Measurements from ENCODE around the gene BPIFB3. TPM values are rescaled to one million over a fixed set of nuclear protein-coding genes. Genes with fewer than 3 reads are reported as not detected.

Gene BPIFB3
- total RNA-seq, 1 donor from 2014 or later: not detected

- H3K4me1 Mint-ChIP-seq (ENCODE audit: unreplicated experiment): no peaks in the 10 kb centered on the region
- H3K27me3 Mint-ChIP-seq (ENCODE audit: unreplicated experiment): peaks cover 7% of the 10 kb centered on the region
- DNase-seq (ENCODE audit: low spot score): no peak
- no peaks in the 10 kb centered on the region for H3K9me3 Mint-ChIP-seq (ENCODE audit: unreplicated experiment)
- TF ChIP-seq, protein P1, sequence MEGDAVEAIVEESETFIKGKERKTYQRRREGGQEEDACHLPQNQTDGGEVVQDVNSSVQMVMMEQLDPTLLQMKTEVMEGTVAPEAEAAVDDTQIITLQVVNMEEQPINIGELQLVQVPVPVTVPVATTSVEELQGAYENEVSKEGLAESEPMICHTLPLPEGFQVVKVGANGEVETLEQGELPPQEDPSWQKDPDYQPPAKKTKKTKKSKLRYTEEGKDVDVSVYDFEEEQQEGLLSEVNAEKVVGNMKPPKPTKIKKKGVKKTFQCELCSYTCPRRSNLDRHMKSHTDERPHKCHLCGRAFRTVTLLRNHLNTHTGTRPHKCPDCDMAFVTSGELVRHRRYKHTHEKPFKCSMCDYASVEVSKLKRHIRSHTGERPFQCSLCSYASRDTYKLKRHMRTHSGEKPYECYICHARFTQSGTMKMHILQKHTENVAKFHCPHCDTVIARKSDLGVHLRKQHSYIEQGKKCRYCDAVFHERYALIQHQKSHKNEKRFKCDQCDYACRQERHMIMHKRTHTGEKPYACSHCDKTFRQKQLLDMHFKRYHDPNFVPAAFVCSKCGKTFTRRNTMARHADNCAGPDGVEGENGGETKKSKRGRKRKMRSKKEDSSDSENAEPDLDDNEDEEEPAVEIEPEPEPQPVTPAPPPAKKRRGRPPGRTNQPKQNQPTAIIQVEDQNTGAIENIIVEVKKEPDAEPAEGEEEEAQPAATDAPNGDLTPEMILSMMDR (IDR thresholded peaks at IDR 0.05; ENCODE audit: unreplicated experiment): no peak
- no peak overlapping the region for H3K27ac Mint-ChIP-seq (ENCODE audit: unreplicated experiment)
- no peak overlapping the region for H3K4me3 Mint-ChIP-seq (ENCODE audit: unreplicated experiment)
- peaks cover 4% of the 10 kb centered on the region for H3K36me3 Mint-ChIP-seq (ENCODE audit: low read depth, unreplicated experiment)
Measured at GRCh38 chr20:33032555-33032954, 21.1 kb upstream of the BPIFB3 start.

GRCh38 chr20:33033381-33033780 is 20.3 kb upstream of the BPIFB3 start:
- no peaks in the 10 kb centered on the region for H3K9me3 Mint-ChIP-seq (ENCODE audit: unreplicated experiment)
- no peaks in the 10 kb centered on the region for H3K4me1 Mint-ChIP-seq (ENCODE audit: unreplicated experiment)
- H3K27me3 Mint-ChIP-seq (ENCODE audit: unreplicated experiment): peaks cover 10% of the 10 kb centered on the region
- no peak for DNase-seq (ENCODE audit: low spot score)
- H3K27ac Mint-ChIP-seq (ENCODE audit: unreplicated experiment): no peak overlapping the region
- H3K4me3 Mint-ChIP-seq (ENCODE audit: unreplicated experiment): no peak overlapping the region
- TF ChIP-seq, protein P1 (IDR thresholded peaks at IDR 0.05; ENCODE audit: unreplicated experiment): no peak
- peaks cover 8% of the 10 kb centered on the region for H3K36me3 Mint-ChIP-seq (ENCODE audit: low read depth, unreplicated experiment)

DNA sequence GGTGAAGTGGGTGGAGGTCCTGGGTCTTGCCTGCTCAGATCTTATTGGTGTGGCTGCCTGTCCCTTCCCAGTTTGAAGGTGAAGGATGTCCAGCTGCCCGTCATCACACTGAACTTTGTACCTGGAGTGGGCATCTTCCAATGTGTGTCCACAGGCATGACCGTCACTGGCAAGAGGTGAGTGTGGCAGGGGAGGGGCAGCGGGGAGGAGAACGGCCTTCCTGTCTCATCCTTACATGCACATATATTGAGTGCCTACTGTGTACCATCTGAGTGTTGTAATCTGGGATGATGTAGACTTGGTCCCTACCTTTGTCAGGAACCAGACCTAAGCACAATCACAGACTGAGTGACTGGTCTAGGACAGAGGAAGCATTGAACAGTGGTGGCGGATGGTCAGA is 19.6 kb upstream of the BPIFB3 start:
- no peaks in the 10 kb centered on the region for H3K9me3 Mint-ChIP-seq (ENCODE audit: unreplicated experiment)
- no peak for DNase-seq (ENCODE audit: low spot score)
- H3K36me3 Mint-ChIP-seq (ENCODE audit: low read depth, unreplicated experiment): peaks cover 8% of the 10 kb centered on the region
- H3K4me3 Mint-ChIP-seq (ENCODE audit: unreplicated experiment): no peak overlapping the region
- H3K27me3 Mint-ChIP-seq (ENCODE audit: unreplicated experiment): peaks cover 10% of the 10 kb centered on the region
- H3K4me1 Mint-ChIP-seq (ENCODE audit: unreplicated experiment): no peaks in the 10 kb centered on the region
- no peak overlapping the region for H3K27ac Mint-ChIP-seq (ENCODE audit: unreplicated experiment)
- TF ChIP-seq, protein P1 (IDR thresholded peaks at IDR 0.05; ENCODE audit: unreplicated experiment): no peak

- TF ChIP-seq, protein P1 (IDR thresholded peaks at IDR 0.05; ENCODE audit: unreplicated experiment): no peak
- H3K4me3 Mint-ChIP-seq (ENCODE audit: unreplicated experiment): no peak overlapping the region
- DNase-seq (ENCODE audit: low spot score): no peak
- H3K4me1 Mint-ChIP-seq (ENCODE audit: unreplicated experiment): no peaks in the 10 kb centered on the region
- H3K27me3 Mint-ChIP-seq (ENCODE audit: unreplicated experiment): peaks cover 10% of the 10 kb centered on the region
- H3K36me3 Mint-ChIP-seq (ENCODE audit: low read depth, unreplicated experiment): peaks cover 8% of the 10 kb centered on the region
- no peaks in the 10 kb centered on the region for H3K9me3 Mint-ChIP-seq (ENCODE audit: unreplicated experiment)
- no peak overlapping the region for H3K27ac Mint-ChIP-seq (ENCODE audit: unreplicated experiment)
Measured at GRCh38 chr20:33034901-33035492, 18.7 kb upstream of the BPIFB3 start.

DNA sequence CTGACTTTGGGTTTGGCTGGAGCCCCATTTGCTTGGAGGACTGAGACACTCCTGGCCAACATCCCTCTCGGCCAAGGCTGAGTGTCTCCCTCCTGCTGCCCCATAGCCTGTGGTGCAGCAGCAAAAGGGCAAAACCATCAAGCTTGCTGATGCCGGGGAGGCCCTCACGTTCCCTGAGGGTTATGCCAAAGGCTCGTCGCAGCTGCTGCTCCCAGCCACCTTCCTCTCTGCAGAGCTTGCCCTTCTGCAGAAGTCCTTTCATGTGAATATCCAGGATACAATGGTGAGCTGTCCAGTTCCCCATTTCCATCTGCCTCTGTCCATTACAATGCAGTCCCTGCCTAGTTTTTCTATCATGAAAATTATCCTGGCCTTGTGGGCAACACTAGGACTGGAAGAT is 16.2 kb upstream of the BPIFB3 start:
- Mint-ChIP-seq H3K36me3 (ENCODE audit: low read depth, unreplicated experiment) (peaks cover 8% of the 10 kb centered on the region), H3K4me3 (ENCODE audit: unreplicated experiment) (no peak overlapping the region), H3K27ac (ENCODE audit: unreplicated experiment) (no peak overlapping the region), H3K9me3 (ENCODE audit: unreplicated experiment) (no peaks in the 10 kb centered on the region), H3K4me1 (ENCODE audit: unreplicated experiment) (no peaks in the 10 kb centered on the region), H3K27me3 (ENCODE audit: unreplicated experiment) (peaks cover 10% of the 10 kb centered on the region)
- DNase-seq (ENCODE audit: low spot score): no peak
- TF ChIP-seq, protein P1 (IDR thresholded peaks at IDR 0.05; ENCODE audit: unreplicated experiment): no peak

All from endothelial cell (in vitro differentiated cells).